ENCODE data around the gene GJD4. TPM values are rescaled to one million over a fixed set of nuclear protein-coding genes. Genes with fewer than 3 reads are reported as not detected.

The GJD4 gene
- total RNA-seq, 4 donors from 2014 or later, result not detected

GRCh38 chr10:35565602-35566081, 39.5 kb upstream of the GJD4 start:
- no peaks in the 10 kb centered on the region for H3K9me3 ChIP-seq
- intact Hi-C loops (cut with DNase I), result loop anchor here (10.0 kb wide), 1 partner anchor 331 kb away; no protein-coding TSS in a partner anchor
- WGBS, result 50% methylated on average over 8 of the region's 8 CpGs
- DNase-seq (ENCODE audit: extremely low spot score), result no peak
- H3K4me1 ChIP-seq, result peaks cover 35 to 37% (median 36%) of the 10 kb centered on the region in 4 donors
- H3K36me3 ChIP-seq, result peaks cover 10 to 51% (median 37%) of the 10 kb centered on the region in 4 donors
- TF ChIP-seq EP300 (IDR thresholded peaks at IDR 0.05) (no peak), POLR2AphosphoS5 (IDR thresholded peaks at IDR 0.05) (peak in 1 of 2 donors; percentile 15)
- no peak overlapping the region for H3K4me3 ChIP-seq
- H3K27ac ChIP-seq (replicated peaks in 1 of 4), result peak overlapping the region in 3 of 4 donors; percentile 43 to 57 (median 54)
- H3K27me3 ChIP-seq, result no peaks in the 10 kb centered on the region

GRCh38 chr10:35567951-35568350, 37.2 kb upstream of the GJD4 start:
- no peak for DNase-seq (ENCODE audit: extremely low spot score)
- no peak overlapping the region for H3K27ac ChIP-seq (replicated peaks in 1 of 4)
- 100% methylated on average over 1 of the region's 6 CpGs for WGBS
- TF ChIP-seq POLR2A (IDR thresholded peaks at IDR 0.05; ENCODE audit: low read depth) (no peak), POLR2AphosphoS5 (IDR thresholded peaks at IDR 0.05) (no peak), CTCF (IDR thresholded peaks at IDR 0.05) (no peak), EP300 (IDR thresholded peaks at IDR 0.05) (no peak)
- peaks cover 31 to 37% (median 36%) of the 10 kb centered on the region in 4 donors for H3K4me1 ChIP-seq
- H3K36me3 ChIP-seq, result peaks cover 10 to 57% (median 40%) of the 10 kb centered on the region in 4 donors
- no peaks in the 10 kb centered on the region for H3K27me3 ChIP-seq
- intact Hi-C loops (cut with DNase I), result loop anchor here (10.0 kb wide), 1 partner anchor 333 kb away; no protein-coding TSS in a partner anchor
- no peak overlapping the region for H3K4me3 ChIP-seq
- H3K9me3 ChIP-seq, result no peaks in the 10 kb centered on the region

GRCh38 chr10:35568483-35569015, 36.6 kb upstream of the GJD4 start:
- no peaks in the 10 kb centered on the region for H3K27me3 ChIP-seq
- DNase-seq (ENCODE audit: extremely low spot score), result no peak
- H3K4me3 ChIP-seq, result no peak overlapping the region
- H3K27ac ChIP-seq (replicated peaks in 1 of 4), result no peak overlapping the region
- peaks cover 29 to 31% (median 30%) of the 10 kb centered on the region in 4 donors for H3K4me1 ChIP-seq
- intact Hi-C loops (cut with DNase I), result loop anchor here (10.0 kb wide), 1 partner anchor 334 kb away; no protein-coding TSS in a partner anchor
- TF ChIP-seq POLR2A (IDR thresholded peaks at IDR 0.05; ENCODE audit: low read depth) (no peak), CTCF (IDR thresholded peaks at IDR 0.05) (no peak), POLR2AphosphoS5 (IDR thresholded peaks at IDR 0.05) (no peak), EP300 (IDR thresholded peaks at IDR 0.05) (no peak)
- WGBS, result 95% methylated on average over 12 of the region's 20 CpGs
- no peaks in the 10 kb centered on the region for H3K9me3 ChIP-seq
- peaks cover 10 to 62% (median 40%) of the 10 kb centered on the region in 4 donors for H3K36me3 ChIP-seq

- Histone ChIP-seq H3K36me3 (peaks cover 10 to 66% (median 41%) of the 10 kb centered on the region in 4 donors), H3K27me3 (no peaks in the 10 kb centered on the region)
- 89% methylated on average over 19 of the region's 19 CpGs for WGBS
Observed at GRCh38 chr10:35569111-35569707, 35.9 kb upstream of the GJD4 start.

More at GRCh38 chr10:35569111-35569707, 35.9 kb upstream of the GJD4 start:
- Histone ChIP-seq H3K4me1 (peaks cover 23 to 24% (median 24%) of the 10 kb centered on the region in 4 donors), H3K4me3 (no peak overlapping the region), H3K9me3 (no peaks in the 10 kb centered on the region), H3K27ac (replicated peaks in 1 of 4) (no peak overlapping the region)
- intact Hi-C loops (cut with DNase I), result loop anchor here (10.0 kb wide), 1 partner anchor 334 kb away; no protein-coding TSS in a partner anchor
- DNase-seq (ENCODE audit: extremely low spot score), result no peak
- no peak for TF ChIP-seq POLR2A (IDR thresholded peaks at IDR 0.05; ENCODE audit: low read depth)
- TF ChIP-seq POLR2AphosphoS5 (IDR thresholded peaks at IDR 0.05), result no peak
- no peak for TF ChIP-seq CTCF (IDR thresholded peaks at IDR 0.05)
- TF ChIP-seq EP300 (IDR thresholded peaks at IDR 0.05), result no peak
